Activated CD8-positive, alpha-beta memory T cell treated with anti-CD3 and anti-CD28 coated beads for 36 hours (primary cell): ENCODE results near the gene USE1. TPM values are rescaled to one million over a fixed set of nuclear protein-coding genes. Genes with fewer than 3 reads are reported as not detected.
"Not testable (repeated sequence)": the region's sequence is repeated elsewhere in the genome, so short reads cannot be mapped to it uniquely, and the experiment has no call there.

ENCODE experiments used
- CTCF ChIA-PET: fragments of 350-600 bp; sonication (Branson Sonifier 250); formaldehyde crosslinking; loops from one replicate; lab custom pipeline; 2021; ENCODE audit warnings: antibody characterized with exemption; lab: Charles Lee
- POLR2A ChIA-PET: fragments of 350-600 bp; sonication (Branson Sonifier 250); formaldehyde crosslinking; loops from one replicate; lab custom pipeline; 2021; ENCODE audit warnings: antibody characterized with exemption; lab: Charles Lee
- total RNA-seq, 2 experiments: library from RNA; stranded (reverse); gene quantifications; one replicate each; pipeline ENCODE4 v1.2.3, GENCODE V29; 2021

The USE1 gene
- total RNA-seq, result 10 to 100 TPM; 25.7 to 26.4 TPM

- ChIA-PET POLR2A (interaction anchor here (1.1 to 2.3 kb wide), 7 partner anchors 11 to 204 kb away, joined by 3 to 13 read pairs (median 5); partner anchors contain the start of gene OCEL1), CTCF (interaction anchor here (0.6 to 2.4 kb wide), 10 partner anchors 8 to 1878 kb away, joined by 3 to 9 read pairs (median 3); partner anchors contain the start of gene OCEL1)
Measured at GRCh38 chr19:17215127-17215971, at the start of gene USE1. USE1 (plus strand) TSS chr19:17215357; CDS start chr19:17215406, 49 bp downstream.

- CTCF ChIA-PET, result interaction anchor here (0.7 kb wide), 1 partner anchor 1783 kb away, joined by 3 read pairs; no protein-coding TSS in a partner anchor
Measured at GRCh38 chr19:17165715-17166114, 49.4 kb upstream of the USE1 start.

GRCh38 chr19:17170538-17171297 lies 44.4 kb upstream of the USE1 start:
- ChIA-PET POLR2A (no interaction called here), CTCF (interaction anchor here (0.6 to 0.7 kb wide), 5 partner anchors 21 to 327 kb away, joined by 3 to 5 read pairs (median 4); no protein-coding TSS in a partner anchor)

More at GRCh38 chr19:17165715-17166114, 49.4 kb upstream of the USE1 start:
- POLR2A ChIA-PET, result no interaction called here

GRCh38 chr19:17171874-17172273 lies 43.3 kb upstream of the USE1 start:
- ChIA-PET POLR2A (no interaction called here), CTCF (interaction anchor here (0.6 kb wide), 1 partner anchor 1824 kb away, joined by 5 read pairs; no protein-coding TSS in a partner anchor)

GRCh38 chr19:17172624-17173345 lies 42.4 kb upstream of the USE1 start:
- POLR2A ChIA-PET, result interaction anchor here (0.6 kb wide), 2 partner anchors 15 to 720 kb away, joined by 4 to 5 read pairs; no protein-coding TSS in a partner anchor
- CTCF ChIA-PET, result interaction anchor here (0.8 to 1.3 kb wide), 2 partner anchors 9 to 63 kb away, joined by 3 to 4 read pairs; no protein-coding TSS in a partner anchor

- POLR2A ChIA-PET, result no interaction called here
- CTCF ChIA-PET, result no interaction called here
Measured at GRCh38 chr19:17178291-17178690, 36.9 kb upstream of the USE1 start.

- ChIA-PET POLR2A (no interaction called here), CTCF (interaction anchor here (0.6 kb wide), 1 partner anchor 50 kb away, joined by 3 read pairs; no protein-coding TSS in a partner anchor)
Measured at GRCh38 chr19:17180997-17181702, 34.0 kb upstream of the USE1 start.

- ChIA-PET POLR2A (interaction anchor here (0.6 to 1.9 kb wide), 4 partner anchors 32 to 568 kb away, joined by 3 to 8 read pairs (median 4); partner anchors contain the start of genes FCHO1, MYO9B and USE1), CTCF (interaction anchor here (0.7 to 1.5 kb wide), 5 partner anchors 10 to 99 kb away, joined by 3 to 5 read pairs (median 4); partner anchors contain the start of gene USE1)
Measured at GRCh38 chr19:17183271-17183761, 31.8 kb upstream of the USE1 start.

- POLR2A ChIA-PET, result interaction anchor here (0.6 to 1.9 kb wide), 5 partner anchors 10 to 320 kb away, joined by 3 to 8 read pairs (median 3); partner anchors contain the start of genes MYO9B and USE1
Measured at GRCh38 chr19:17183858-17184321, 31.3 kb upstream of the USE1 start.

GRCh38 chr19:17184371-17184841 lies 30.8 kb upstream of the USE1 start:
- ChIA-PET CTCF (interaction anchor here (0.6 to 1.5 kb wide), 5 partner anchors 9 to 121 kb away, joined by 3 to 5 read pairs (median 4); partner anchors contain the start of gene USE1), POLR2A (interaction anchor here (0.5 to 1.9 kb wide), 6 partner anchors 11 to 321 kb away, joined by 3 to 8 read pairs (median 4); partner anchors contain the start of genes MYO9B and USE1)

More at GRCh38 chr19:17183858-17184321, 31.3 kb upstream of the USE1 start:
- CTCF ChIA-PET, result interaction anchor here (0.6 to 1.5 kb wide), 6 partner anchors 9 to 121 kb away, joined by 3 to 5 read pairs (median 4); partner anchors contain the start of gene USE1

GRCh38 chr19:17185590-17185989 lies 29.6 kb upstream of the USE1 start:
- CTCF ChIA-PET, result interaction anchor here (0.5 kb wide), 1 partner anchor 194 kb away, joined by 6 read pairs; no protein-coding TSS in a partner anchor

GRCh38 chr19:17191736-17192135 lies 23.4 kb upstream of the USE1 start:
- CTCF ChIA-PET, result interaction anchor here (0.7 to 1.0 kb wide), 3 partner anchors 21 to 431 kb away, joined by 4 to 5 read pairs (median 4); no protein-coding TSS in a partner anchor
- POLR2A ChIA-PET, result not testable (repeated sequence)

More at GRCh38 chr19:17185590-17185989, 29.6 kb upstream of the USE1 start:
- POLR2A ChIA-PET, result interaction anchor here (0.5 kb wide), 1 partner anchor 76 kb away, joined by 5 read pairs; no protein-coding TSS in a partner anchor

GRCh38 chr19:17192751-17193150 lies 22.4 kb upstream of the USE1 start:
- ChIA-PET POLR2A (interaction anchor here (1.2 kb wide), 1 partner anchor 22 kb away, joined by 4 read pairs; the partner anchor contains the start of gene USE1), CTCF (interaction anchor here (1.0 to 1.4 kb wide), 2 partner anchors 8 to 90 kb away, joined by 4 to 5 read pairs; no protein-coding TSS in a partner anchor)

GRCh38 chr19:17194608-17195007 lies 20.5 kb upstream of the USE1 start:
- CTCF ChIA-PET, result no interaction called here
- POLR2A ChIA-PET, result no interaction called here

- POLR2A ChIA-PET, result no interaction called here
Measured at GRCh38 chr19:17195106-17195505, 20.1 kb upstream of the USE1 start.

GRCh38 chr19:17196610-17197009 lies 18.5 kb upstream of the USE1 start:
- CTCF ChIA-PET, result interaction anchor here (0.7 kb wide), 1 partner anchor 53 kb away, joined by 3 read pairs; no protein-coding TSS in a partner anchor
- POLR2A ChIA-PET, result no interaction called here

More at GRCh38 chr19:17195106-17195505, 20.1 kb upstream of the USE1 start:
- CTCF ChIA-PET, result no interaction called here
